C4-2B (cell line): ENCODE data around the gene SFTPA2.

Experiments used
- CTCF ChIP-seq: fragments of 450-650 bp; conservative IDR thresholded peaks from 2 replicates; pipeline ENCODE4 v1.5.1; 2017; ENCODE audit warnings: mild to moderate bottlenecking
- ZFX ChIP-seq: fragments of 450-650 bp; IDR thresholded peaks from 2 replicates; pipeline ENCODE4 v1.6.1; 2017

- TF ChIP-seq CTCF (no peak), ZFX (no peak)
Observed at GRCh38 chr10:79542626-79543025, 17.6 kb downstream of the SFTPA2 start.
